ENCODE measurements around the gene TEX14.

GRCh38 chr17:58730937-58731336 is 39.1 kb upstream of the TEX14 start:
- no peak for TF ChIP-seq CTCF (IDR thresholded peaks at IDR 0.05)
- no peak for TF ChIP-seq POLR2A (IDR thresholded peaks at IDR 0.05)
